RWPE2 (cell line): ENCODE results near the gene BFSP1.

Experiments
- ATAC-seq: fragments of 200-7000 bp; cut with Tn5 transposase; 3 replicates; pipeline ENCODE4 v1.9.1; 2021; ENCODE audit warnings: low read depth
- DNase-seq: peaks from one replicate; pipeline ENCODE4 v3.0.0-alpha.2; 2020; ENCODE audit warnings: low spot score
- H3K27ac ChIP-seq: fragments of 450-650 bp; 2 replicates; pipeline ENCODE4 v1.5.1; 2017; ENCODE audit warnings: mild to moderate bottlenecking; ENCODE audit not compliant: poor library complexity, severe bottlenecking
- H3K27me3 ChIP-seq: fragments of 250-450 bp; sonication (Bioruptor Pico); 2 replicates; pipeline ENCODE4 v1.5.1; 2021; ENCODE audit warnings: mild to moderate bottlenecking, moderate library complexity; ENCODE audit not compliant: insufficient read depth, poor library complexity, severe bottlenecking
- H3K36me3 ChIP-seq: fragments of 250-450 bp; sonication (Bioruptor Pico); 2 replicates; pipeline ENCODE4 v1.5.1; 2020; ENCODE audit warnings: low read depth, mild to moderate bottlenecking, moderate library complexity
- H3K4me1 ChIP-seq: fragments of 250-450 bp; sonication (Bioruptor Pico); 2 replicates; pipeline ENCODE4 v1.5.1; 2021; ENCODE audit warnings: mild to moderate bottlenecking, moderate library complexity; ENCODE audit not compliant: insufficient read depth, poor library complexity, severe bottlenecking
- H3K4me3 ChIP-seq: fragments of 250-450 bp; sonication (Bioruptor Pico); 2 replicates; pipeline ENCODE4 v1.5.1; 2021; ENCODE audit warnings: mild to moderate bottlenecking, moderate library complexity; ENCODE audit not compliant: severe bottlenecking
- H3K9me3 ChIP-seq: fragments of 250-450 bp; sonication (Bioruptor Pico); 2 replicates; pipeline ENCODE4 v1.5.1; 2021; ENCODE audit warnings: mild to moderate bottlenecking, moderate library complexity; ENCODE audit not compliant: severe bottlenecking
- CTCF ChIP-seq: fragments of 450-650 bp; IDR thresholded peaks from one replicate; pipeline ENCODE4 v1.5.1; 2017; ENCODE audit warnings: mild to moderate bottlenecking, moderate library complexity; ENCODE audit not compliant: poor library complexity, severe bottlenecking

The BFSP1 gene

GRCh38 chr20:17482536-17482935, 48.6 kb downstream of the BFSP1 start:
- no peak for ATAC-seq
- no peak for DNase-seq
- TF ChIP-seq CTCF: no peak
- Histone ChIP-seq H3K27me3 (no peaks in the 10 kb centered on the region), H3K36me3 (no peaks in the 10 kb centered on the region), H3K9me3 (no peaks in the 10 kb centered on the region), H3K4me1 (no peaks in the 10 kb centered on the region), H3K27ac (no peak overlapping the region), H3K4me3 (no peak overlapping the region)

- DNase-seq (no peak), ATAC-seq (no peak)
- no peaks in the 10 kb centered on the region for H3K4me1 ChIP-seq
- H3K4me3 ChIP-seq: no peak overlapping the region
- no peaks in the 10 kb centered on the region for H3K36me3 ChIP-seq
- no peak for TF ChIP-seq CTCF
- H3K27ac ChIP-seq: no peak overlapping the region
- H3K27me3 ChIP-seq: no peaks in the 10 kb centered on the region
- H3K9me3 ChIP-seq: no peaks in the 10 kb centered on the region
These were observed 49.5 kb downstream of the BFSP1 start for GRCh38 chr20:17481661-17482060.

- H3K36me3 ChIP-seq: no peaks in the 10 kb centered on the region
- H3K9me3 ChIP-seq: no peaks in the 10 kb centered on the region
- no peaks in the 10 kb centered on the region for H3K27me3 ChIP-seq
- no peak overlapping the region for H3K27ac ChIP-seq
- no peak for ATAC-seq
- TF ChIP-seq CTCF: no peak
- DNase-seq: no peak
- no peaks in the 10 kb centered on the region for H3K4me1 ChIP-seq
- H3K4me3 ChIP-seq: no peak overlapping the region
These were observed 50.5 kb downstream of the BFSP1 start for GRCh38 chr20:17480696-17481095.

- Histone ChIP-seq H3K27me3 (no peaks in the 10 kb centered on the region), H3K36me3 (no peaks in the 10 kb centered on the region), H3K27ac (no peak overlapping the region), H3K9me3 (no peaks in the 10 kb centered on the region), H3K4me3 (no peak overlapping the region), H3K4me1 (no peaks in the 10 kb centered on the region)
- DNase-seq (no peak), ATAC-seq (no peak)
- TF ChIP-seq CTCF: no peak
These were observed 52.0 kb downstream of the BFSP1 start for GRCh38 chr20:17479063-17479657.

- ATAC-seq: no peak
- Histone ChIP-seq H3K27me3 (no peaks in the 10 kb centered on the region), H3K4me3 (no peak overlapping the region), H3K4me1 (no peaks in the 10 kb centered on the region), H3K27ac (no peak overlapping the region), H3K36me3 (no peaks in the 10 kb centered on the region), H3K9me3 (no peaks in the 10 kb centered on the region)
- no peak for TF ChIP-seq CTCF
- DNase-seq: no peak
These were observed 57.5 kb downstream of the BFSP1 start for GRCh38 chr20:17473659-17474058.
